Neural cell (in vitro differentiated cells): ENCODE data around the gene A2M. TPM values are rescaled to one million over a fixed set of nuclear protein-coding genes. Genes with fewer than 3 reads are reported as not detected.

Experiments used
- H2AFZ ChIP-seq: fragments of 200-600, 300-800 bp; sonication (generic), shearing (Covaris generic); 2 replicates; pipeline ENCODE4 v1.6.0; 2014; ENCODE audit warnings: low read depth, mild to moderate bottlenecking, antibody characterized with exemption, low read length, moderate library complexity
- H3F3A ChIP-seq: fragments of 200-600 bp; shearing (Covaris generic); 2 replicates; pipeline ENCODE4 v1.6.1; 2016; ENCODE audit warnings: mild to moderate bottlenecking, moderate library complexity, mixed read lengths, antibody characterized with exemption, low read length; ENCODE audit not compliant: insufficient read depth, poor library complexity, severe bottlenecking
- H3K27ac ChIP-seq: fragments of 200-600, 300-800 bp; sonication (generic), shearing (Covaris generic); 2 replicates; pipeline ENCODE4 v1.5.1; 2014; ENCODE audit warnings: mild to moderate bottlenecking, low read length, moderate library complexity
- H3K27me3 ChIP-seq: fragments of 300-800, 200-600 bp; sonication (generic), shearing (Covaris generic); 2 replicates; pipeline ENCODE4 v1.6.0; 2014; ENCODE audit warnings: mild to moderate bottlenecking, low read depth, low read length, moderate library complexity; ENCODE audit not compliant: insufficient read depth
- H3K36me3 ChIP-seq: fragments of 300-800, 200-600 bp; sonication (generic), shearing (Covaris generic); 2 replicates; pipeline ENCODE4 v1.5.1; 2014; ENCODE audit warnings: mild to moderate bottlenecking, antibody characterized with exemption, low read length, moderate library complexity; ENCODE audit not compliant: insufficient read depth
- H3K4me2 ChIP-seq: fragments of 300-800, 200-600 bp; sonication (generic), shearing (Covaris generic); 2 replicates; pipeline ENCODE4 v1.6.0; 2014; ENCODE audit warnings: mild to moderate bottlenecking, low read length
- H3K4me3 ChIP-seq: fragments of 300-800, 200-600 bp; sonication (generic), shearing (Covaris generic); 2 replicates; pipeline ENCODE4 v1.5.1; 2014; ENCODE audit warnings: mild to moderate bottlenecking, low read length, moderate library complexity
- H3K79me2 ChIP-seq: fragments of 200-600 bp; shearing (Covaris generic); replicated peaks from 2 replicates; pipeline ENCODE4 v1.6.0; 2014; ENCODE audit warnings: mild to moderate bottlenecking, low read length, moderate library complexity; ENCODE audit not compliant: insufficient read depth
- H3K9ac ChIP-seq: fragments of 300-800, 200-600 bp; sonication (generic), shearing (Covaris generic); 2 replicates; pipeline ENCODE4 v1.6.1; 2016; ENCODE audit warnings: mild to moderate bottlenecking, low read length, mixed read lengths
- H3K9me2 ChIP-seq: fragments of 200-600 bp; shearing (Covaris generic); 2 replicates; pipeline ENCODE4 v1.6.1; 2016; ENCODE audit warnings: mild to moderate bottlenecking, low read length, mixed read lengths; ENCODE audit not compliant: insufficient read depth
- H3K9me3 ChIP-seq: fragments of 200-600, 300-800 bp; sonication (generic), shearing (Covaris generic); 2 replicates; pipeline ENCODE4 v1.6.1; 2016; ENCODE audit warnings: mild to moderate bottlenecking, mixed run types, low read length, moderate library complexity, mixed read lengths
- H4K20me1 ChIP-seq: fragments of 200-600 bp; shearing (Covaris generic); 2 replicates; pipeline ENCODE4 v1.6.1; 2016; ENCODE audit warnings: mild to moderate bottlenecking, mixed run types; ENCODE audit not compliant: insufficient read depth
- CTCF ChIP-seq: fragments of 450-650 bp; IDR thresholded peaks from 2 replicates; pipeline ENCODE4 v1.5.1; 2014; ENCODE audit warnings: antibody characterized with exemption, mild to moderate bottlenecking, moderate library complexity; ENCODE audit not compliant: poor library complexity, severe bottlenecking
- EP300 ChIP-seq: fragments of 450-650 bp; conservative IDR thresholded peaks from 2 replicates; pipeline ENCODE4 v1.6.1; 2014; ENCODE audit warnings: antibody characterized with exemption, mild to moderate bottlenecking, moderate library complexity; ENCODE audit not compliant: poor library complexity, severe bottlenecking
- EZH2 ChIP-seq: fragments of 200-600, 300-800 bp; shearing (Covaris generic), sonication (generic); IDR thresholded peaks from 2 replicates; pipeline ENCODE4 v1.6.1; 2014; ENCODE audit warnings: antibody characterized with exemption, low read length, borderline replicate concordance, mild to moderate bottlenecking; ENCODE audit not compliant: insufficient read depth, poor library complexity, severe bottlenecking
- MXI1 ChIP-seq: fragments of 450-650 bp; conservative IDR thresholded peaks from 2 replicates; pipeline ENCODE4 v1.6.1; 2014; ENCODE audit warnings: antibody characterized with exemption, mild to moderate bottlenecking; ENCODE audit not compliant: poor library complexity, severe bottlenecking
- POLR2AphosphoS5 ChIP-seq: IDR thresholded peaks from 2 replicates; pipeline ENCODE4 v1.6.1; 2012
- RAD21 ChIP-seq: fragments of 450-650 bp; conservative IDR thresholded peaks from 2 replicates; pipeline ENCODE4 v1.6.1; 2014; ENCODE audit warnings: antibody characterized with exemption, mild to moderate bottlenecking, moderate library complexity
- SMC3 ChIP-seq: fragments of 450-650 bp; conservative IDR thresholded peaks from 2 replicates; pipeline ENCODE4 v1.6.1; 2014; ENCODE audit warnings: antibody characterized with exemption, mild to moderate bottlenecking, moderate library complexity; ENCODE audit not compliant: poor library complexity
- TAF1 ChIP-seq: IDR thresholded peaks from 2 replicates; pipeline ENCODE4 v1.6.1; 2012; ENCODE audit warnings: low read depth
- polyA plus RNA-seq: library from polyadenylated mRNA; depleted of rRNA; stranded (reverse); fragments of >200 nt; gene quantifications from 2 replicates; pipeline ENCODE4 v1.2.3, GENCODE V29; 2014
- TF ChIP-seq, protein P1 (sequence below): IDR thresholded peaks from 2 replicates; pipeline ENCODE4 v1.6.1; 2012; ENCODE audit warnings: borderline replicate concordance

Gene A2M
- polyA plus RNA-seq, 1 donor from 2014 or later = 0.09 TPM

DNA sequence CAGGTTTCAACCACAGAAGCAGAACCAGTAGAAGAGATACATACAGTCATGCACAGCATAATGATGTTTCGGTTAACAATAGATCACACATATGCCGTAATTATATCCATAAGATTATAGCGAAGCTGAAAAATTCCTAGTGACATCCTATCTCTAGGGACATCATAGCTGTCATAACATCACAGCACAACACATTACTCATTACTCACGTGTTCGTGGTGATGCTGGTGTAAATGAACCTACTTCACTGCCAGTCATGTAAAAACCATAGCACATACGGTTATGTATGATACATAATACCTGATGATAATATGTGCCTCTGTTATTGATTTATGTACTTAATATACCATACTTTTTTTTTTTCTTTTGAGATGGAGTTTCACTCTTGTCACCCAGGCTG lies 81.6 kb downstream of the A2M start:
- Histone ChIP-seq H4K20me1 (no peaks in the 10 kb centered on the region), H3K27ac (peak overlapping the region; percentile 53), H3K9ac (no peak overlapping the region), H3K4me2 (no peak overlapping the region), H3K27me3 (no peaks in the 10 kb centered on the region), H3K4me3 (peak overlapping the region; percentile 29), H2AFZ (no peak overlapping the region), H3F3A (no peaks in the 10 kb centered on the region), H3K9me3 (no peaks in the 10 kb centered on the region), H3K79me2 (no peaks in the 10 kb centered on the region), H3K9me2 (no peaks in the 10 kb centered on the region), H3K36me3 (no peaks in the 10 kb centered on the region)
- TF ChIP-seq SMC3 = no peak
- no peak for TF ChIP-seq CTCF
- no peak for TF ChIP-seq EZH2
- TF ChIP-seq, protein P1, sequence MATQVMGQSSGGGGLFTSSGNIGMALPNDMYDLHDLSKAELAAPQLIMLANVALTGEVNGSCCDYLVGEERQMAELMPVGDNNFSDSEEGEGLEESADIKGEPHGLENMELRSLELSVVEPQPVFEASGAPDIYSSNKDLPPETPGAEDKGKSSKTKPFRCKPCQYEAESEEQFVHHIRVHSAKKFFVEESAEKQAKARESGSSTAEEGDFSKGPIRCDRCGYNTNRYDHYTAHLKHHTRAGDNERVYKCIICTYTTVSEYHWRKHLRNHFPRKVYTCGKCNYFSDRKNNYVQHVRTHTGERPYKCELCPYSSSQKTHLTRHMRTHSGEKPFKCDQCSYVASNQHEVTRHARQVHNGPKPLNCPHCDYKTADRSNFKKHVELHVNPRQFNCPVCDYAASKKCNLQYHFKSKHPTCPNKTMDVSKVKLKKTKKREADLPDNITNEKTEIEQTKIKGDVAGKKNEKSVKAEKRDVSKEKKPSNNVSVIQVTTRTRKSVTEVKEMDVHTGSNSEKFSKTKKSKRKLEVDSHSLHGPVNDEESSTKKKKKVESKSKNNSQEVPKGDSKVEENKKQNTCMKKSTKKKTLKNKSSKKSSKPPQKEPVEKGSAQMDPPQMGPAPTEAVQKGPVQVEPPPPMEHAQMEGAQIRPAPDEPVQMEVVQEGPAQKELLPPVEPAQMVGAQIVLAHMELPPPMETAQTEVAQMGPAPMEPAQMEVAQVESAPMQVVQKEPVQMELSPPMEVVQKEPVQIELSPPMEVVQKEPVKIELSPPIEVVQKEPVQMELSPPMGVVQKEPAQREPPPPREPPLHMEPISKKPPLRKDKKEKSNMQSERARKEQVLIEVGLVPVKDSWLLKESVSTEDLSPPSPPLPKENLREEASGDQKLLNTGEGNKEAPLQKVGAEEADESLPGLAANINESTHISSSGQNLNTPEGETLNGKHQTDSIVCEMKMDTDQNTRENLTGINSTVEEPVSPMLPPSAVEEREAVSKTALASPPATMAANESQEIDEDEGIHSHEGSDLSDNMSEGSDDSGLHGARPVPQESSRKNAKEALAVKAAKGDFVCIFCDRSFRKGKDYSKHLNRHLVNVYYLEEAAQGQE = peak; percentile 62
- TF ChIP-seq RAD21 = no peak
- no peak for TF ChIP-seq TAF1
- TF ChIP-seq MXI1 = no peak
- TF ChIP-seq POLR2AphosphoS5 = peak; percentile 93
- peak; percentile 76 for TF ChIP-seq EP300

DNA sequence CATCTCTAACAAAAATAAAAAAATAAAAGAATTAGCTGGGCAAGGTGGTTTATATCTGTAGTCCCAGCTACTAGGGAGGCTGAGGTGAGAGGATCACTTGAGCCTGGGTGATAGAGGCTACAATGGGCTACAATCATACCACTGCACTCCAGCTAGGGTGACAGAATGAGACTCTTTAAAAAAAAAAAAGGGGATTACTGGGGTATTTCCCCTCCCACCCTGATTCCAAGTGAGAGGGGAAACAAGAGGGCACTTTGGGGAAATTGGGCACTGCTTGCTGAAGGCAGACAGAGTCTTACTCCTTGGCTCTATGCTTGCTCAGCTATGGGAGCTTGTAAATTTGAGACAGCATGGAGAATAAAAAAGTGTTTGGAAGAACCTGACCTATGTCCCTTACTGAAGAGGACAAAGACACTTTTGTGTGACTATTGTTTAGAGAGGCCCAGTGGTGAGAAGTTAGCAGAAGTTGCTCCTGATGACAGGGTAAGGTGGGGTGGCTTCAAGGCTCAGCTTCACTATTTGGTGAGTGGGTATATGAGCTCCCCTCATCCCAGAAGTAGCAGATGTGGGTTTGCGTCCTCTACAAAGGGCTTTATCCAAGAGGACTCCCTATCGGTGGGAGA lies 82.3 kb downstream of the A2M start:
- Histone ChIP-seq H3K9me3 (no peaks in the 10 kb centered on the region), H3K79me2 (no peaks in the 10 kb centered on the region)
- TF ChIP-seq MXI1 = no peak
- no peak for TF ChIP-seq SMC3
- no peak for TF ChIP-seq RAD21
- no peak for TF ChIP-seq TAF1
- no peak for TF ChIP-seq CTCF
- TF ChIP-seq POLR2AphosphoS5 = no peak
- no peak for TF ChIP-seq EP300
- TF ChIP-seq, protein P1 = no peak
- no peak for TF ChIP-seq EZH2

More for the DNA sequence above, 82.3 kb downstream of the A2M start:
- no peak overlapping the region for H2AFZ ChIP-seq
- H3K27me3 ChIP-seq = no peaks in the 10 kb centered on the region
- H3K4me3 ChIP-seq = peak overlapping the region; percentile 29
- no peaks in the 10 kb centered on the region for H3F3A ChIP-seq
- no peaks in the 10 kb centered on the region for H3K9me2 ChIP-seq
- peak overlapping the region; percentile 53 for H3K27ac ChIP-seq
- no peak overlapping the region for H3K4me2 ChIP-seq
- no peaks in the 10 kb centered on the region for H4K20me1 ChIP-seq
- no peak overlapping the region for H3K9ac ChIP-seq
- H3K36me3 ChIP-seq = no peaks in the 10 kb centered on the region
